COR-L47 (cell line): ENCODE results near the gene NSMF.
"Not testable (repeated sequence)": the region's sequence is repeated elsewhere in the genome, so short reads cannot be mapped to it uniquely, and the experiment has no call there.

Experiments used
- DNase-seq: peaks from one replicate; lab custom pipeline; 2025; lab: John Stamatoyannopoulos, UW

Gene NSMF

GRCh38 chr9:137475666-137476065 is 16.5 kb upstream of the NSMF start:
- no peak for DNase-seq

- no peak for DNase-seq
These were observed 15.1 kb upstream of the NSMF start for GRCh38 chr9:137474271-137474670.

GRCh38 chr9:137470785-137471184 is 11.7 kb upstream of the NSMF start:
- no peak for DNase-seq

GRCh38 chr9:137467896-137468295 is 8.8 kb upstream of the NSMF start:
- DNase-seq = no peak

GRCh38 chr9:137467161-137467581 is 8.0 kb upstream of the NSMF start:
- DNase-seq = no peak

GRCh38 chr9:137466389-137467085 is 7.4 kb upstream of the NSMF start:
- not testable (repeated sequence) for DNase-seq

GRCh38 chr9:137465720-137466388 is 6.7 kb upstream of the NSMF start:
- DNase-seq = no peak

- DNase-seq = no peak
These were observed 6.0 kb upstream of the NSMF start for GRCh38 chr9:137465000-137465719.

GRCh38 chr9:137464291-137464999 is 5.3 kb upstream of the NSMF start:
- no peak for DNase-seq

- DNase-seq = no peak
These were observed 4.8 kb upstream of the NSMF start for GRCh38 chr9:137463931-137464290.

GRCh38 chr9:137462986-137463930 is 4.1 kb upstream of the NSMF start:
- DNase-seq = no peak

- no peak for DNase-seq
These were observed 3.4 kb upstream of the NSMF start for GRCh38 chr9:137462396-137462985.

- DNase-seq = no peak
These were observed 2.7 kb upstream of the NSMF start for GRCh38 chr9:137461663-137462395.

- no peak for DNase-seq
These were observed 2.2 kb upstream of the NSMF start for GRCh38 chr9:137461316-137461662.

- DNase-seq = no peak
These were observed 1.5 kb upstream of the NSMF start for GRCh38 chr9:137460363-137461315.

- no peak for DNase-seq
These were observed 648 bp upstream of the NSMF start for GRCh38 chr9:137459601-137460362.

- DNase-seq = peak; percentile 91
These were observed 661 bp downstream of the NSMF start for GRCh38 chr9:137458194-137459151.
